A673 (cell line): ENCODE results near the gene PPP1R13B. TPM values are rescaled to one million over a fixed set of nuclear protein-coding genes. Genes with fewer than 3 reads are reported as not detected.
A peak's percentile ranks its signal among the peaks of the same experiment; 100 is the strongest.

ENCODE experiments used
- BruUV-seq: library from RNA; stranded (reverse); fragments of 400-500 nt; replicated peaks from 2 replicates; lab custom pipeline; 2021; lab: Mats Ljungman, UMichigan
- CTCF ChIA-PET: fragments of 300-600 bp; sonication (Branson Sonifier 250); formaldehyde crosslinking; loops from one replicate; lab custom pipeline; 2022; ENCODE audit warnings: antibody characterized with exemption; lab: Charles Lee
- POLR2A ChIA-PET: fragments of 300-600 bp; sonication (Branson Sonifier 250); formaldehyde crosslinking; loops from one replicate; lab custom pipeline; 2022; ENCODE audit warnings: antibody characterized with exemption; ENCODE audit not compliant: low non-redundant PET; lab: Charles Lee
- DNase-seq: peaks from one replicate; pipeline ENCODE4 v3.0.0-alpha.2; 2015; ENCODE audit warnings: low spot score
- H3K27ac ChIP-seq: fragments of 200-600 bp; sonication (generic); 2 replicates; pipeline ENCODE4 v1.5.1; 2016; ENCODE audit warnings: mixed run types, low read depth, mild to moderate bottlenecking, mixed read lengths, antibody characterized with exemption, low read length; ENCODE audit not compliant: poor library complexity, severe bottlenecking
- H3K27me3 ChIP-seq: fragments of 200-600 bp; sonication (generic); replicated peaks from 2 replicates; pipeline ENCODE4 v1.6.1; 2017; ENCODE audit warnings: mixed run types, low read depth, mild to moderate bottlenecking, mixed read lengths, antibody characterized with exemption, low read length; ENCODE audit not compliant: insufficient read depth, poor library complexity
- H3K36me3 ChIP-seq: fragments of 200-600 bp; sonication (generic); 2 replicates; pipeline ENCODE4 v1.6.1; 2016; ENCODE audit warnings: mixed run types, mild to moderate bottlenecking, mixed read lengths, antibody characterized with exemption, low read length; ENCODE audit not compliant: insufficient read depth, poor library complexity, severe bottlenecking
- H3K4me1 ChIP-seq: fragments of 200-600 bp; sonication (generic); 2 replicates; pipeline ENCODE4 v1.6.1; 2017; ENCODE audit warnings: mixed run types, mild to moderate bottlenecking, mixed read lengths, antibody characterized with exemption, low read length; ENCODE audit not compliant: insufficient read depth, poor library complexity, severe bottlenecking
- H3K4me3 ChIP-seq: fragments of 200-600 bp; sonication (generic); 2 replicates; pipeline ENCODE4 v1.5.1; 2016; ENCODE audit warnings: low read depth, mixed run types, mild to moderate bottlenecking, mixed read lengths, low read length; ENCODE audit not compliant: poor library complexity, severe bottlenecking
- H3K9me3 ChIP-seq: fragments of 200-600 bp; sonication (generic); 2 replicates; pipeline ENCODE4 v1.6.1; 2016; ENCODE audit warnings: mixed run types, low read depth, mild to moderate bottlenecking, mixed read lengths, antibody characterized with exemption, low read length; ENCODE audit not compliant: poor library complexity, severe bottlenecking
- EZH2 ChIP-seq: fragments of 200-600 bp; sonication (generic); IDR thresholded peaks from 2 replicates; pipeline ENCODE4 v1.6.1; 2017; ENCODE audit warnings: borderline replicate concordance, low read depth, mild to moderate bottlenecking, mixed read lengths, antibody characterized with exemption, low read length; ENCODE audit not compliant: poor library complexity, severe bottlenecking
- intact Hi-C: fragments of 100-400 bp; cut with micrococcal nuclease; formaldehyde crosslinking; loops from one replicate; pipeline ENCODE4 v1.10.0; 2022; ENCODE audit not compliant: unreplicated experiment
- total RNA-seq: library from RNA; stranded (reverse); gene quantifications from 2 replicates; pipeline ENCODE4 v1.2.3, GENCODE V29; 2021
- TF ChIP-seq, protein P1 (sequence below): fragments of 300-800, 200-600 bp; sonication (generic); conservative IDR thresholded peaks from 2 replicates; pipeline ENCODE4 v1.5.1; 2017; ENCODE audit warnings: low read depth, mild to moderate bottlenecking, antibody characterized with exemption, low read length, moderate library complexity, mixed read lengths

The PPP1R13B gene
- total RNA-seq, 1 experiment from 2014 or later, result 4.8 TPM

DNA sequence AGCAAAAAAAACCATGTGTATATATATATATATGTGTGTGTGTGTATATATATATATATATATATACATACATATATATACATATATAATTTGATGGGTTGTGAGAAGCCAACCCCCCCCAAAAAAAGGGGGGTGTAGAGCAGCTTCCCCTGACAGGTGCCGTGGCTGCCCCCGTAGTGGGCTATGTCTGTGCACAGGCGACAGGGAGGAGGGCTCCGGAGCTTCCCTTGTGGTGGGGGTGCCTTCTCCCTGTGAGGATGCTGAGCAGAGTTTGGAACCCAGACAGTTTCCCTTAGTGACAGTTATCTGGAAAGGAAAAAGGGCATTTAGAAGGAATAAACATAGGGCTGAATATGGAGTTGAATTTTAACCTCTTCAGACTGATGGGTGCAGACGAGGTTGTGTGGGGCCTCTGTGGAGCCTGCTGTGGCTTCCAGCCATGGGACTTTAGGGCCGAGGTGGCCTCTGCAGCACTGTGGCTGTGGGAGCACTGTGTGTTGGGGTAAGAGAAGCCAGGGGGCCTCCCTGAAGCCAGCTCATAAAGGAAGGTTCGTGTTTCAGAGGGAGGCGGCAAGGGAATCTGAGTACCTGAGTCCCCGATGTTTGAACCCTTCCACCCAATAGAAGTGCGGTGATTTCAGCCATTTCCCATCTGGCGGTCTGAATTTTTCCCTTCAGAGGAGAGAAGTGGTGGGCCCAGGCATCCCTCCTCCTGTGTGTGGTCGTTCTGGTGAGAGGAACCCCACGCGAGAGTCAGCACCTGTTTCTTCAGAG, 151.9 kb downstream of the PPP1R13B start:
- peaks cover 59% of the 10 kb centered on the region for H3K36me3 ChIP-seq
- no TSS peak for BruUV-seq
- no peak overlapping the region for H3K4me3 ChIP-seq
- no peak for TF ChIP-seq EZH2
- TF ChIP-seq, protein P1, sequence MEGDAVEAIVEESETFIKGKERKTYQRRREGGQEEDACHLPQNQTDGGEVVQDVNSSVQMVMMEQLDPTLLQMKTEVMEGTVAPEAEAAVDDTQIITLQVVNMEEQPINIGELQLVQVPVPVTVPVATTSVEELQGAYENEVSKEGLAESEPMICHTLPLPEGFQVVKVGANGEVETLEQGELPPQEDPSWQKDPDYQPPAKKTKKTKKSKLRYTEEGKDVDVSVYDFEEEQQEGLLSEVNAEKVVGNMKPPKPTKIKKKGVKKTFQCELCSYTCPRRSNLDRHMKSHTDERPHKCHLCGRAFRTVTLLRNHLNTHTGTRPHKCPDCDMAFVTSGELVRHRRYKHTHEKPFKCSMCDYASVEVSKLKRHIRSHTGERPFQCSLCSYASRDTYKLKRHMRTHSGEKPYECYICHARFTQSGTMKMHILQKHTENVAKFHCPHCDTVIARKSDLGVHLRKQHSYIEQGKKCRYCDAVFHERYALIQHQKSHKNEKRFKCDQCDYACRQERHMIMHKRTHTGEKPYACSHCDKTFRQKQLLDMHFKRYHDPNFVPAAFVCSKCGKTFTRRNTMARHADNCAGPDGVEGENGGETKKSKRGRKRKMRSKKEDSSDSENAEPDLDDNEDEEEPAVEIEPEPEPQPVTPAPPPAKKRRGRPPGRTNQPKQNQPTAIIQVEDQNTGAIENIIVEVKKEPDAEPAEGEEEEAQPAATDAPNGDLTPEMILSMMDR, result no peak
- H3K9me3 ChIP-seq, result no peaks in the 10 kb centered on the region
- peaks cover 26% of the 10 kb centered on the region for H3K4me1 ChIP-seq
- intact Hi-C loops, result no loop called here
- POLR2A ChIA-PET, result no interaction called here
- no peak for DNase-seq
- CTCF ChIA-PET, result no interaction called here
- H3K27ac ChIP-seq, result no peak overlapping the region
- H3K27me3 ChIP-seq, result no peaks in the 10 kb centered on the region

DNA sequence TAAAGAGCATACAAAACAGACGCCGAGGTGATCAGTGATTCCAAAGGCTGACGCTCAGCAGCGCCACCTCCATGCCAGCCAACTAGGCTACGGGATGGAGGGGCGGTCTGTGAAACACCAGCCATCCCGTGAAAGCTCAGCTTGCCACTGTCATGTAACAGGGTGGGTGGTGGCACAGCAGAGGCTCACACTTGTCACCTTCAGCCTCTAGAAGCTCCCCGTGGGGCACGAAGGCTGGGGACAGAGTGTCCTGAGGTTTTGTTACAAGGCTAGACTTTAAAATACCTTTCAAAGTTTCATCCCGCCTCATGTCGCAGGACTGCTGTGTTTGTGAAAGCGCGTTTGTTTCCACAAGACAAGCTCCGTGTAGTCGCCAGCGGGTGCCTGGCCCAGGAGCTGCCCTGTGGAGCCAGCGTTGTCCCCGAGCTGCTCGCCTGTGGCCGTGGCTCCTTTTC, 152.8 kb downstream of the PPP1R13B start:
- Histone ChIP-seq H3K4me3 (no peak overlapping the region), H3K4me1 (peaks cover 26% of the 10 kb centered on the region), H3K27ac (no peak overlapping the region), H3K27me3 (no peaks in the 10 kb centered on the region), H3K9me3 (no peaks in the 10 kb centered on the region), H3K36me3 (peaks cover 51% of the 10 kb centered on the region)
- POLR2A ChIA-PET, result no interaction called here
- CTCF ChIA-PET, result interaction anchor here (0.7 kb wide), 1 partner anchor 122 kb away, joined by 12 read pairs; no protein-coding TSS in a partner anchor
- BruUV-seq, result no TSS peak
- intact Hi-C loops, result no loop called here
- DNase-seq, result no peak
- TF ChIP-seq EZH2, result no peak
- TF ChIP-seq, protein P1, result 0 out of 2 replicates have a peak, but pooled peaks have one; percentile 26

DNA sequence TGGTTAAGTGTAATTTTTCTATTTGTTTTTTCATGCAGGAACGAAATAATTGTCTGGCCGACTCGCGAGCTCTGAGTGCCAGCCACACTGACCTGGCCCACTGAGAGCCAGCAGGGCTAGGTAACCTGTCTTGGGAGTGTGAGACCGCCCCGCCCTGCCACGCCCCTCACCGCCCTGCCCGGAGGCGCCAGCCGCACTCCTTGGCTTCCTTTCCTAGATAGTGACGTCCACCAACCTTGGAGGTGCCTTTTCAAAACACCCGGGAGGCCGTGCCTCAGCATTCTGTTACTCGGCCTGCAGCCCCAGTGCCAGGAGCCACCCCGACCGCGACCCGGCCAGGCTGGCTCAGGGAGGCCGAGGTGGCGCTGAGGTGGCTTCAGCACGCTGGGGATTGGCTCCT, 153.9 kb downstream of the PPP1R13B start:
- TF ChIP-seq EZH2, result no peak
- TF ChIP-seq, protein P1, result no peak
- Histone ChIP-seq H3K4me1 (peaks cover 26% of the 10 kb centered on the region), H3K27me3 (no peaks in the 10 kb centered on the region), H3K27ac (no peak overlapping the region), H3K9me3 (no peaks in the 10 kb centered on the region), H3K36me3 (peaks cover 40% of the 10 kb centered on the region), H3K4me3 (no peak overlapping the region)
- intact Hi-C loops, result no loop called here
- DNase-seq, result no peak
- no TSS peak for BruUV-seq
- ChIA-PET CTCF (no interaction called here), POLR2A (interaction anchor here (0.6 kb wide), 1 partner anchor 170 kb away, joined by 14 read pairs; no protein-coding TSS in a partner anchor)
